Fibroblast of lung (primary cell): Measurements from ENCODE around the gene PMEPA1. TPM values are rescaled to one million over a fixed set of nuclear protein-coding genes. Genes with fewer than 3 reads are reported as not detected.

Experiments used
- DNase-seq, 2 donors: peaks; one replicate each; pipeline versions ENCODE4 v3.0.0 to v3.0.0-alpha.2; 2010; ENCODE audit warnings: low read depth in 2 of 2
- H2AFZ ChIP-seq: 2 replicates; pipeline ENCODE4 v1.5.1; 2012; ENCODE audit warnings: low read length, control low read depth, inconsistent platforms
- H3K27ac ChIP-seq: 2 replicates; pipeline ENCODE4 v1.5.1; 2011; ENCODE audit warnings: low read length, control low read depth; ENCODE audit not compliant: insufficient read depth
- H3K27me3 ChIP-seq: 2 replicates; pipeline ENCODE4 v1.5.1; 2011; ENCODE audit warnings: mild to moderate bottlenecking, low read length; ENCODE audit not compliant: control insufficient read depth, insufficient read depth
- H3K36me3 ChIP-seq: 2 replicates; pipeline ENCODE4 v1.5.1; 2011; ENCODE audit warnings: low read length; ENCODE audit not compliant: control insufficient read depth, insufficient read depth
- H3K4me1 ChIP-seq: 2 replicates; pipeline ENCODE4 v1.5.1; 2011; ENCODE audit warnings: low read length; ENCODE audit not compliant: control insufficient read depth, insufficient read depth; ENCODE audit errors: extremely low read depth
- H3K4me2 ChIP-seq: 2 replicates; pipeline ENCODE4 v1.5.1; 2011; ENCODE audit warnings: low read length, control low read depth; ENCODE audit not compliant: insufficient read depth; ENCODE audit errors: extremely low read depth
- H3K4me3 ChIP-seq, 4 experiments: fragments of 200-600 bp in 1 of 4; sonication (generic) in 1 of 4; replicated peaks in 1 of 4; 2 replicates each; pipeline ENCODE4 v1.5.1; 2011 to 2016; ENCODE audit warnings: low read length in 4 of 4, low read depth in 3 of 4, mild to moderate bottlenecking in 3 of 4, control low read depth in 2 of 4, inconsistent platforms in 1 of 4, mixed read lengths in 1 of 4; ENCODE audit not compliant: insufficient read depth in 1 of 4; ENCODE audit errors: control extremely low read depth in 1 of 4
- H3K79me2 ChIP-seq: 2 replicates; pipeline ENCODE4 v1.5.1; 2012; ENCODE audit warnings: mild to moderate bottlenecking, low read length, inconsistent platforms; ENCODE audit not compliant: control insufficient read depth, insufficient read depth
- H3K9ac ChIP-seq: 2 replicates; pipeline ENCODE4 v1.5.1; 2011; ENCODE audit warnings: mild to moderate bottlenecking, low read length, control low read depth; ENCODE audit not compliant: insufficient read depth
- H3K9me3 ChIP-seq: 2 replicates; pipeline ENCODE4 v1.5.1; 2012; ENCODE audit warnings: low read depth, low read length; ENCODE audit not compliant: control insufficient read depth, insufficient read depth
- H4K20me1 ChIP-seq: 2 replicates; pipeline ENCODE4 v1.5.1; 2011; ENCODE audit warnings: low read length; ENCODE audit not compliant: control insufficient read depth, insufficient read depth; ENCODE audit errors: extremely low read depth
- EZH2 ChIP-seq: IDR thresholded peaks from 2 replicates; pipeline ENCODE4 v1.5.1; 2012; ENCODE audit warnings: low read length, control low read depth, mild to moderate bottlenecking; ENCODE audit errors: missing control alignments
- polyA plus RNA-seq, 2 donors: library from polyadenylated mRNA; depleted of rRNA in 1 of 2; stranded (reverse) in 1 of 2; unstranded in 1 of 2; fragments of >200 nt; gene quantifications; 2 replicates each; pipeline ENCODE4 v1.2.1, GENCODE V29; 2011 to 2012; ENCODE audit warnings: missing spikeins in 1 of 2
- total RNA-seq: library from RNA; depleted of rRNA; stranded (reverse); fragments of >200 nt; gene quantifications from 2 replicates; pipeline ENCODE4 v1.2.1, GENCODE V29; 2014
- TF ChIP-seq, protein P1 (sequence below), 2 donors: IDR thresholded peaks in 1 of 2; conservative IDR thresholded peaks in 1 of 2; 1 replicate in 1 of 2; 2 replicates in 1 of 2; pipeline ENCODE4 v1.5.1; 2011 to 2012; ENCODE audit warnings: low read length in 2 of 2, control low read depth in 1 of 2, inconsistent platforms in 1 of 2, low read depth in 1 of 2, mild to moderate bottlenecking in 1 of 2

Gene PMEPA1
- total and polyA plus RNA-seq, 2 donors (not counting 1 experiment from before 2014, with no cell fraction given): 0.19 to 0.33 TPM

DNA sequence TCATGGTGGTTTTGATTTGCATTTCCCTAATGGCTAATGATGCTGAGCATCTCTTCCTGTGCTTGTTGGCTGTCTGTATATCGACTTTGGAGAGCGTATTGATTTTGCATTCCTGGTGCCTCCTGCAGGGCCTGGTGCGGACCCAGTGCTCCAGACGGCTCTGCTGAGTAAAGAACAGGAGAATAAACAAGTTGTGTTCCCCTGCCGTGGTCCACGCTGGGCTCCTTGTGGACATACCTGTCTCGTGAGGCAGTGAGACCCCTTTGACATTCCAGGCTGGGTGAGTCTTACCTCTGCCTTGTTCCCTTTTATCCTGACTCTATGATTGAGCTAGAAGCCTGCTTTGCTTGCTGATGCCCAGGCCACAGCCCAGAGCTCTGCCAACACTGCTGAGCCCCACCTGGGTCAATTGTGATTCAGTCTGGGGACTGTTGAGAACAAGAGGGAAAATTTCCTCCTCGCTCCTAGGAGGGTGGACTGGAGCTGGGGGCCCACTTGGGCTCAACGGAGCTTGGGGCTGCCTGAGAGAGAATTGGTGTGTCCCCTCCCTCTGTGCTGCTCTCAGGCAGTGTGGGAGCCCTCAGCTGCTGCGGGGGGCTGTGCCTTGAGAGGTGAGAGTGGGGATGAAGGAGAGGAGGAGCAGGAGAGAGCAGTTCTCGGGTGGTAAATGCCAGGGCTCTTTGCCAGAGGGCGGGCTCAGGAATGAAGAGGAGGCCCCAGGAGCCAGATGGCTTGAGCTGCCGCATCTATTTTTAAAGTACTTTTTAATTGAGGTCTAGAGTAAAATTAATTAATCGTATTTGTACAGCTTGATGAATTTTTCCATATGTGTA lies 43.7 kb upstream of the PMEPA1 start:
- Histone ChIP-seq H4K20me1 (no peaks in the 10 kb centered on the region), H3K79me2 (no peaks in the 10 kb centered on the region), H3K4me1 (no peaks in the 10 kb centered on the region), H3K4me2 (no peak overlapping the region), H3K36me3 (no peaks in the 10 kb centered on the region), H3K9ac (no peak overlapping the region), H3K27me3 (no peaks in the 10 kb centered on the region), H3K27ac (no peak overlapping the region), H3K4me3 (no peak overlapping the region), H3K9me3 (no peaks in the 10 kb centered on the region), H2AFZ (no peak overlapping the region)
- TF ChIP-seq, protein P1, sequence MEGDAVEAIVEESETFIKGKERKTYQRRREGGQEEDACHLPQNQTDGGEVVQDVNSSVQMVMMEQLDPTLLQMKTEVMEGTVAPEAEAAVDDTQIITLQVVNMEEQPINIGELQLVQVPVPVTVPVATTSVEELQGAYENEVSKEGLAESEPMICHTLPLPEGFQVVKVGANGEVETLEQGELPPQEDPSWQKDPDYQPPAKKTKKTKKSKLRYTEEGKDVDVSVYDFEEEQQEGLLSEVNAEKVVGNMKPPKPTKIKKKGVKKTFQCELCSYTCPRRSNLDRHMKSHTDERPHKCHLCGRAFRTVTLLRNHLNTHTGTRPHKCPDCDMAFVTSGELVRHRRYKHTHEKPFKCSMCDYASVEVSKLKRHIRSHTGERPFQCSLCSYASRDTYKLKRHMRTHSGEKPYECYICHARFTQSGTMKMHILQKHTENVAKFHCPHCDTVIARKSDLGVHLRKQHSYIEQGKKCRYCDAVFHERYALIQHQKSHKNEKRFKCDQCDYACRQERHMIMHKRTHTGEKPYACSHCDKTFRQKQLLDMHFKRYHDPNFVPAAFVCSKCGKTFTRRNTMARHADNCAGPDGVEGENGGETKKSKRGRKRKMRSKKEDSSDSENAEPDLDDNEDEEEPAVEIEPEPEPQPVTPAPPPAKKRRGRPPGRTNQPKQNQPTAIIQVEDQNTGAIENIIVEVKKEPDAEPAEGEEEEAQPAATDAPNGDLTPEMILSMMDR (conservative IDR thresholded peaks at IDR 0.05 in 1 of 2, IDR thresholded peaks at IDR 0.05 in 1 of 2; ENCODE audit: low read depth in 1 of 2, low read length in 2 of 2): no peak
- TF ChIP-seq EZH2: no peak
- no peak for DNase-seq

DNA sequence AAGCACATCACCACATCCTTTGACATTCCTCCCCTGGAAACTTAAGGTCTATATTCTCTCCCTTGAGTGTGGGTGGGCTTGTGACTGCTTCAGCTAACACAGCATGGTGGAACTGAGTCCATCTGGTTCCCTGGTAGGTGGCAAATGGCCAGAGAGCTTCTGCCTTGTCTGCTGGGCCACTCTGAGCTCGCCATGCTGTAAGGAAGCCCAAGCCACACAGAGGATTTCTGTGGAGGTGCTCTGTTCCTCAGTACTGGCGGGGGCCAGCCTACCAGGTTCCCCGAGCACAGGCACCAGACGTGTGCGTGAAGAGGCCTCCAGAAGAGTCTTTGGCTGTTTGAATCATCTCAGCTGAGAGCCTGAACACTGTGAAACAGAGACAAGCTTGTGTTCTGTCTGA lies 41.6 kb upstream of the PMEPA1 start:
- no peak for TF ChIP-seq EZH2
- TF ChIP-seq, protein P1 (conservative IDR thresholded peaks at IDR 0.05 in 1 of 2, IDR thresholded peaks at IDR 0.05 in 1 of 2; ENCODE audit: low read depth in 1 of 2, low read length in 2 of 2): no peak
- H3K27ac ChIP-seq: no peak overlapping the region
- no peaks in the 10 kb centered on the region for H4K20me1 ChIP-seq
- H3K4me2 ChIP-seq: no peak overlapping the region
- H3K4me3 ChIP-seq: no peak overlapping the region
- H3K9ac ChIP-seq: no peak overlapping the region
- no peaks in the 10 kb centered on the region for H3K9me3 ChIP-seq
- H3K79me2 ChIP-seq: no peaks in the 10 kb centered on the region
- DNase-seq: no peak
- no peaks in the 10 kb centered on the region for H3K4me1 ChIP-seq
- H3K27me3 ChIP-seq: peaks cover 3% of the 10 kb centered on the region
- H2AFZ ChIP-seq: no peak overlapping the region
- no peaks in the 10 kb centered on the region for H3K36me3 ChIP-seq

DNA sequence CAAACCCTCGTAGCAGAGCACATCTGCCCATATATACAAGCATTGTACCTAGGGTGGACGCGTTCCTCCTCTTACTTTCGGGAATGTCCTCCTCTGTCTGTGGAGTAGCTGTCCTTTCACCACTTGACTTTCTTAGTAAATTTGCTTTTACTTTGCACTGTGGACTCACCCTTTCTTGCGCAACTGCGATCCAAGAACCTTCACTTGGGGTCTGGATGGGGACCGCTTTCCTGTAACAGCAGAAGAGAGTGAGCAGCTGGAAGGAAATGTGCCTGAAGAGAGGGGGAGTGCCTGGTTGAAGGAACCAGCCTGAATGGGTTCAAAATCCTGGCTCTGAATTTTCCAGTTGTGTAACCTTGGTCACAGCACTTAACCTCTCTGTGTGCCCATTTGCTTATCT lies 40.1 kb upstream of the PMEPA1 start:
- H4K20me1 ChIP-seq: no peaks in the 10 kb centered on the region
- H3K36me3 ChIP-seq: no peaks in the 10 kb centered on the region
- no peak overlapping the region for H3K9ac ChIP-seq
- no peaks in the 10 kb centered on the region for H3K9me3 ChIP-seq
- H3K27me3 ChIP-seq: peaks cover 3% of the 10 kb centered on the region
- no peak overlapping the region for H3K4me3 ChIP-seq
- H3K4me2 ChIP-seq: no peak overlapping the region
- no peak for TF ChIP-seq EZH2
- TF ChIP-seq, protein P1 (conservative IDR thresholded peaks at IDR 0.05 in 1 of 2, IDR thresholded peaks at IDR 0.05 in 1 of 2; ENCODE audit: low read depth in 1 of 2, low read length in 2 of 2): no peak
- DNase-seq: no peak
- H3K27ac ChIP-seq: no peak overlapping the region
- H3K4me1 ChIP-seq: no peaks in the 10 kb centered on the region
- H3K79me2 ChIP-seq: no peaks in the 10 kb centered on the region
- H2AFZ ChIP-seq: no peak overlapping the region
